ENCODE results near the gene KRTAP9-8.
"Not testable (repeated sequence)": the region's sequence is repeated elsewhere in the genome, so short reads cannot be mapped to it uniquely, and the experiment has no call there.

KRTAP9-8 gene, protein sequence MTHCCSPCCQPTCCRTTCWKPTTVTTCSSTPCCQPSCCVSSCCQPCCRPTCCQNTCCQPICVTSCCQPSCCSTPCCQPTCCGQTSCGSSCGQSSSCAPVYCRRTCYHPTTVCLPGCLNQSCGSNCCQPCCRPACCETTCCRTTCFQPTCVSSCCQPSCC

GRCh38 chr17:41237949-41238437 lies at the start of gene KRTAP9-8:
TSS of gene KRTAP9-8 (plus strand) at chr17:41237999. CDS start at chr17:41238052, 53 bp downstream.
- not testable (repeated sequence) for DNase-seq

DNA sequence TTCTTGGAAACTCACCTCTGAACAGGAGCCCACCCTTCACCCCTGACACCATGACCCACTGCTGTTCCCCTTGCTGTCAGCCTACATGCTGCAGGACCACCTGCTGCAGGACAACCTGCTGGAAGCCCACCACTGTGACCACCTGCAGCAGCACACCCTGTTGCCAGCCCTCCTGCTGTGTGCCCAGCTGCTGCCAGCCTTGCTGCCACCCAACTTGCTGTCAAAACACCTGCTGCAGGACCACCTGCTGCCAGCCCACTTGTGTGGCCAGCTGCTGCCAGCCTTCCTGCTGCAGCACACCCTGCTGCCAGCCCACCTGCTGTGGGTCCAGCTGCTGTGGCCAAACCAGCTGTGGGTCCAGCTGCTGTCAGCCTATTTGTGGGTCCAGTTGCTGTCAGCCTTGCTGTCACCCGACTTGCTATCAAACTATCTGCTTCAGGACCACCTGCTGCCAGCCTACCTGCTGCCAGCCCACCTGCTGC lies 47.9 kb upstream of the KRTAP9-8 start, which contains the start of gene KRTAP9-1:
Gene KRTAP9-1 (plus strand): TSS at position 51 of the 482 bp plus-strand sequence. CDS start 0 bp downstream, at position 51.
- DNase-seq = not testable (repeated sequence)

GRCh38 chr17:41190328-41190727 lies 47.5 kb upstream of the KRTAP9-8 start:
- DNase-seq = no peak

GRCh38 chr17:41196068-41196467 lies 41.7 kb upstream of the KRTAP9-8 start:
- DNase-seq = no peak

GRCh38 chr17:41199421-41200078 lies 38.2 kb upstream of the KRTAP9-8 start:
- DNase-seq = no peak

DNA sequence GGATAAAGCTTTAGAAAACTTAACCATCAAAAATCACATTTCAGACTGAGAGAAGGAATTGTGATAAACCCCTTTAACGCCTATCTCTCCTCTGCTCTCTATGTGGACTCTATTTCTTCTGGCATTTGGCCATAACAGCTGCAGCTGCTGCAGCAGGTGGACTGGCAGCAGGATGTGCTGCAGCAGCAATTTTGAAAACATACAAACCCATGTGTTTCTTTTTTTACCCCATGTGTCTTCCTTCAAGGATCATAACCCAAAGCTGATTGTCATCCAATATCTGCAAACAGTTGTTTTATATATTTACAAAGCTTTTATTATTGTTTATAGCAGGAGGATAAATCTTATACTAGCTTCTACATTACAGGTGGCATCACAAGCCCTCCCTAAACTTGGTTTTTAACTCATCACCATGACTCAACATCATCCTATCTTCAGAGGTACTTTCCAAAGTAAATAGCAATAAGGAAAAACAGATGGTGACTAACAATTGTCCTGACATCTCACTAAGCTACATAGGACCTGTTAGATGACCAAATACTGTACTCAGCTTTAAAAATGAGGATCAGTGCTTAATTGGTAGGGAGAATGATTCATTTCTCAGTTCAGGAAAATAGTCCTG lies 25.8 kb upstream of the KRTAP9-8 start:
- no peak for DNase-seq

GRCh38 chr17:41212524-41213169 lies 25.2 kb upstream of the KRTAP9-8 start:
- DNase-seq = no peak

DNA sequence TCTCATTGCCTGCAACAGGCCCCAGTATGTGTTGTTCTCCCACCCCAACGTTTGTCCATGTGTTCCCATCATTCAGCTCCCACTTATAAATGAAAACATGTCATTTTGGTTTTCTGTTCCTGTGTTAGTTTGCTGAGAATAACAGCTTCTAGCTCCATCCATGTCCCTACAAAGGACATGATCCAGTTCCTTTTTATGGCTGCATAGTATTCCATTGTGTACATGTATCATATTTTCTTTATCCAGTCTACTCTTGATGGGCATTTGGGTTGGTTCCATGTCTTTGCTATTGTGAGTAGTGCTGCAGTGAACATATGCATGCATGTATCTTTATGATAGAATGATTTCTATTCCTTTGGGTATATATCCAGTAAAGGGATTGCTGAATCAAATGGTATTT lies 22.1 kb upstream of the KRTAP9-8 start:
- DNase-seq = no peak

DNA sequence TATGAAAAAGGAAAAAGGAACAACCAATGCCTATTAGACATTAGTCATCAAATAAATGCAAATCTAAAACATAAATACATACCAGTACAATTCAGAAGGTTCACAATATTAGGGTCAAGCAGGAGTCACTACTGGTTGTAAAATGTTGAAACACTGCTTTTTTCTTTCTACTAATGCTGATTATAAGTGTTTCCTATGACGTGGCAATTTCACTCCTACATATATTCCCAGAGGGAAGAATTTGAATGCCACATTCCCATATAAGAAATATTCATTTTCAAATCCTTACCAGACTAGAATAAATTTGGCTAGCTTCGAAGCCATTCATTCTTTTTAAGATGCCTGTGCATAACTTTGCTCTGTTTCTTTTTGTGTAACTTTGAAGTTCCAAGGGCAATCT lies 14.0 kb upstream of the KRTAP9-8 start:
- DNase-seq = no peak

DNA sequence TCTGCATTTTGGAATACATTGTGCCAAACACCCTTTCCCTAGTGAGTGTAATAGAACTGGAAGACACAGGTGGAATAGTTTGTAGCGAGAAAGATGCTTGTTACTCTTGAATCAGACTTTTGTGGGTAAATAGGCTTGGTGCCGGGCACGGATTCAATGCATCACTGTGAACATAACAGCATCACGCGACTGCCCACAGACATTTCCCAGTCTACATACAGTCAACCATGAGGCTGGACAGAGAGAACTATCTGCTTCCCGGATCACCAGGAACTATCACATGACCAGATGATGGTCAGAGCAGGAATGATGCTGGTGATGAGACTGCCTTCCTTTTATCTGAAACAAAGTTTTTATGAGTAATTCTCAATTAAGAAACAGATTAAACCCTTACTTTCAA lies 11.7 kb upstream of the KRTAP9-8 start:
- DNase-seq = no peak

DNA sequence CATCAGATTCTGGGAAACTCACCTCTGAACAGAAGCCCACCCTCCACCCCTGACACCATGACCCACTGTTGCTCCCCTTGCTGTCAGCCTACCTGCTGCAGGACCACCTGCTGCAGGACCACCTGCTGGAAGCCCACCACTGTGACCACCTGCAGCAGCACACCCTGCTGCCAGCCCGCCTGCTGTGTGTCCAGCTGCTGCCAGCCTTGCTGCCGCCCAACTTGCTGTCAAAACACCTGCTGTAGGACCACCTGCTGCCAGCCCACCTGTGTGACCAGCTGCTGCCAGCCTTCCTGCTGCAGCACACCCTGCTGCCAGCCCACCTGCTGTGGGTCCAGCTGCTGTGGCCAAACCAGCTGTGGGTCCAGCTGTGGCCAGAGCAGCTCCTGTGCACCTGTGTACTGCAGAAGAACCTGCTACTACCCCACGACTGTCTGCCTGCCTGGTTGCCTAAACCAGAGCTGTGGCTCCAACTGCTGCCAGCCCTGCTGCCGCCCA lies 11.2 kb upstream of the KRTAP9-8 start, which contains the start of gene KRTAP9-2:
Gene KRTAP9-2 (plus strand): TSS at position 51 of the 498 bp plus-strand sequence. CDS start 7 bp downstream, at position 58.
- DNase-seq = not testable (repeated sequence)

DNA sequence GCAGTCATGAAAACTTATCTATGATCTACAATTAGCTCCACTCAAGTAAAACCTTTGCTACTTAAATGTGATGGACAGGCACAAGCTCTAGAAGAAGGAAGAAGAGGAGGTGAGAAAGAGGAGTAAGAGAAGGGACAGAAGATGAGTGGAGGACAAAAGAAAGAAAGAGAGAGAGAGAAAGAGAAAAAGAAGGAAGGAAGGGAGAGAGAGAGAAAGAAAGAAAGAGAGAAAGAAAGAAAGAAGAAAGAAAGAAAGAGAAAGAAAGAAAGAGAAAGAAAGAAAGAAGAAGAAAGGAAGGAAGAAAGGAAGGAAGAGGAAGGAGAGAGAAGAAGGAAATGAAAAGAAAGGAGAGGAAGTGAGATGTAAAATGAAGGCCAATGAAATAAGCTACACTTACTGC lies 7.7 kb upstream of the KRTAP9-8 start:
- DNase-seq = no peak

GRCh38 chr17:41231731-41232130 lies 6.1 kb upstream of the KRTAP9-8 start:
- no peak for DNase-seq

DNA sequence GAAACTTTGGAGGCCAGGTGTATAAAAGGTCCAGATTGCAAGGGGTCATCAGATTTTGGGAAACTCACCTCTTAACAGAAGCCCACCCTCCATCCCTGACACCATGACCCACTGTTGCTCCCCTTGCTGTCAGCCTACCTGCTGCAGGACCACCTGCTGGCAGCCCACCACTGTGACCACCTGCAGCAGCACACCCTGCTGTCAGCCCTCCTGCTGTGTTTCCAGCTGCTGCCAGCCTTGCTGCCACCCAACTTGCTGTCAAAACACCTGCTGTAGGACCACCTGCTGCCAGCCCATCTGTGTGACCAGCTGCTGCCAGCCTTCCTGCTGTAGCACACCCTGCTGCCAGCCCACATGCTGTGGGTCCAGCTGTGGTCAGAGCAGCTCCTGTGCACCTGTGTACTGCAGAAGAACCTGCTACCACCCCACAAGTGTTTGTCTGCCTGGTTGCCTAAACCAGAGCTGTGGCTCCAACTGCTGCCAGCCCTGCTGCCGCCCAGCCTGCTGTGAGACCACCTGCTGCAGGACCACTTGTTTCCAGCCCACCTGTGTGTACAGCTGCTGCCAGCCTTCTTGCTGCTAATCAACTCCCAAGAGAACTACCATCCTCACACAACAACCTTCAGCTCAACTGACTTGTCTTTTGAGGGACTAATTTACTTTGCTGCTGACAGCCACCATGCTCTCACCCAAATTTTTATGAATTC lies 5.2 kb upstream of the KRTAP9-8 start, which contains the start of gene KRTAP9-3:
Gene KRTAP9-3 (plus strand): TSS at position 51 of the 707 bp plus-strand sequence. CDS start 53 bp downstream, at position 104.
- not testable (repeated sequence) for DNase-seq

- DNase-seq = not testable (repeated sequence)
Measured at GRCh38 chr17:41237116-41237515, 683 bp upstream of the KRTAP9-8 start.

GRCh38 chr17:41246995-41247787 lies 9.4 kb downstream of the KRTAP9-8 start:
- not testable (repeated sequence) for DNase-seq

- not testable (repeated sequence) for DNase-seq
Measured at GRCh38 chr17:41249637-41250240, 11.9 kb downstream of the KRTAP9-8 start, which contains the start of gene KRTAP9-4. TSS of gene KRTAP9-4 (plus strand) at chr17:41249687. CDS start at chr17:41249721, 34 bp downstream.

DNA sequence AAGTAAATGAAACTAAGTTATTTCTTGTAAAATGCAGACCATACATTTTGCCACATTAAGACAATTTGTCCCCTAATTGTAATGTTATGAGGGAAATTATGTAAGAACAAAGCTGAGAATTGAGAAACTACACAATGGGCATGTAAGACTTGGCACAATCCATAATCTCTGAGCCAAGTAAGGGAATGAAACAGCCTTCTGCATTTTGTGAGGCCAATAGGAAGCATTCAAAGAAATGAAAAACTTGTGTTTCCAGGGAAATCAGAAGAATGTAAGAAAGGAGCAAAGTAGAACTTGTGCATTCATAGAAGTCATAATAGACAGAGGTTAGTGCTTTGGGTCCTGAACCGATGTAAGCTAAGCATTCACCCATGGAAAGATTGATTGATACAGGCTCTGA lies 13.5 kb downstream of the KRTAP9-8 start:
- no peak for DNase-seq

DNA sequence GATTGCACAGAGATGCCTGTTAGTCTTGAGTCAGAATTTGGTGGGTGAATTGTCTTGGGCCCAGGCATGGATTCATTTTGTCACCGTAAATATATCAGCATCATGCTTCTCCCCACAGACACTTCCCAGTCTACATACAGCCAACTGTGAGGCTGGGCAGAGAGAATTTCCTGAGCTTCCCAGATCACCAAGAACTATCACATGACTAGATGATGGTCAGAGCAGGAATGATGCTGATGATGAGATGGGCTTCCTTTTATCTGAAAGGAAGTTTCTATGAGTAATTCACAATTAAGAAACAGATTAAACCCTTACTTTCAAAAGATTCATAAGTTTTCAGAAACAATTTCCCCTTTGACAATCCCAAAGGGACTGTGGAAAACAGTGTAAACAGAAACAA lies 17.1 kb downstream of the KRTAP9-8 start:
- no peak for DNase-seq
